RPMI7951 (cell line): ENCODE measurements around the gene IP6K2. TPM values are rescaled to one million over a fixed set of nuclear protein-coding genes. Genes with fewer than 3 reads are reported as not detected.

Source experiments
- DNase-seq: peaks from one replicate; pipeline ENCODE4 v3.0.0-alpha.2; 2012; ENCODE audit warnings: low read depth
- total RNA-seq: library from RNA; depleted of rRNA; stranded (reverse); fragments of >200 nt; shearing (Covaris generic); gene quantifications from 2 replicates; pipeline ENCODE4 v1.2.3, GENCODE V29; 2014; rRNA removed

The IP6K2 gene
- total RNA-seq, 1 experiment from 2014 or later, result 72.0 TPM

DNA sequence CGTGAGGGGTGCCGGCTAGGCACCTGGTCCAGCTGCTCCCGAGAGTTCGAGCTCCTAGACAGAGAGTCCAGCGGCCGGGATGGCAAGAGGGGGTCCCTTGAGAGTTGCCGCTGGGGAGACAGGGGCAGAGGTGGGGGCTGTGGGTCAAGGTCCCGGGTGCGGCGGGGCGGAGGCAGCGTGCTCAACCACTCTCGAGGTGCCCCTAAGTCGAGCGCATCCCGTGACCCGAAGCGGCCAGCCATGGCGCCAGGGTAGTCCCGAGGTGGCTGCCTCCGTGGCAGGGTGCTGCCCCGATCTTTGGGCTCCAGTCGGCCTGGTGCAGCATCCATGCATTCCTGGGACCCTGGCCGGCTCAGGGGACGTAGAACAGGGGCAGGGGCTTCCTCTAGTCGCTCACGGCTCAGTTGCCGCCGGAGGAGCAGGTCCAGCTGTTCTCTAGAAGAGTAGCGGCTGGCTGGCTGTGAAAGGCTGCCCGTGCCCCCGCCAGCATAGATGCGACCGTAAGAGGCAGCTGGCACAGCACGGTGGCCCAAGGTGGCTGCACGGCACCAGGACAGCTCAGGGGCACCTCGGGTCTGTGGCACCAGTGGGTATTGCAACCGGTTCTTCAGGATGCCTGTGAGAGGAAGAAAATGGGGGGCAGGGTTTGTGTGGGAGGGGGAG is 76.9 kb downstream of the IP6K2 start:
- DNase-seq, result no peak

Other genes with a start within 250 kb of the IP6K2 start
- gene SHISA5, start 213.0 kb downstream of the IP6K2 start, total RNA-seq, result 206 and 217 TPM in 2 replicates
- 41.2 and 56.9 TPM in 2 replicates for gene PFKFB4, start 160.4 kb downstream of the IP6K2 start, total RNA-seq
- gene UCN2, start 153.4 kb downstream of the IP6K2 start, total RNA-seq, result 4.3 and 7.2 TPM in 2 replicates
- gene COL7A1, start 121.9 kb downstream of the IP6K2 start, total RNA-seq, result 110 and 141 TPM in 2 replicates
- 393 and 540 TPM in 2 replicates for gene UQCRC1, start 107.6 kb downstream of the IP6K2 start, total RNA-seq
- gene TMEM89, start 95.5 kb downstream of the IP6K2 start, total RNA-seq, result not detected in 2 replicates
- 32.3 and 35.1 TPM in 2 replicates for gene SLC26A6, start 81.8 kb downstream of the IP6K2 start, total RNA-seq
- gene CELSR3, start 54.3 kb downstream of the IP6K2 start, total RNA-seq, result 0.98 and 1.1 TPM in 2 replicates
- gene NCKIPSD, start 31.3 kb downstream of the IP6K2 start, total RNA-seq, result 25.7 and 29.6 TPM in 2 replicates
- gene PRKAR2A, start 130.7 kb upstream of the IP6K2 start, total RNA-seq, result 35.8 and 38.7 TPM in 2 replicates
- gene SLC25A20, start 181.7 kb upstream of the IP6K2 start, total RNA-seq, result 19.4 and 25.6 TPM in 2 replicates
- 74.0 and 81.8 TPM in 2 replicates for gene ARIH2, start 201.6 kb upstream of the IP6K2 start, total RNA-seq